ENCODE measurements around the gene FBRS. TPM values are rescaled to one million over a fixed set of nuclear protein-coding genes. Genes with fewer than 3 reads are reported as not detected.

The FBRS gene
- total and polyA plus RNA-seq, 8 donors: 52.1 to 80.8 (median 62.7) TPM

- Histone ChIP-seq H3K27me3 (no peaks in the 10 kb centered on the region), H3K9me3 (no peaks in the 10 kb centered on the region), H3K36me3 (peaks cover 0 to 80% of the 10 kb centered on the region in 2 donors), H3K4me1 (peaks cover 0 to 6% of the 10 kb centered on the region in 2 donors), H3K4me3 (no peak overlapping the region), H3K27ac (no peak overlapping the region)
- DNase-seq (no peak), ATAC-seq (no peak)
- TF ChIP-seq CTCF (IDR thresholded peaks at IDR 0.05): no peak
- intact Hi-C loops (cut with DNase I): no loop called here
Measured at GRCh38 chr16:30668393-30668792, 10.2 kb downstream of the FBRS start.

- Histone ChIP-seq H3K4me1 (no peaks in the 10 kb centered on the region), H3K36me3 (peaks cover 0 to 71% of the 10 kb centered on the region in 2 donors), H3K27ac (no peak overlapping the region), H3K9me3 (no peaks in the 10 kb centered on the region), H3K27me3 (no peaks in the 10 kb centered on the region), H3K4me3 (no peak overlapping the region)
- no peak for TF ChIP-seq CTCF (IDR thresholded peaks at IDR 0.05)
- intact Hi-C loops (cut with DNase I): no loop called here
- ATAC-seq (no peak), DNase-seq (no peak)
Measured at GRCh38 chr16:30669026-30669902, 11.0 kb downstream of the FBRS start.

GRCh38 chr16:30669903-30670824, 11.9 kb downstream of the FBRS start:
- TF ChIP-seq CTCF (IDR thresholded peaks at IDR 0.05): no peak
- H3K4me3 ChIP-seq: no peak overlapping the region
- ATAC-seq (no peak), DNase-seq (no peak)
- H3K27me3 ChIP-seq: no peaks in the 10 kb centered on the region
- peaks cover 0 to 62% of the 10 kb centered on the region in 2 donors for H3K36me3 ChIP-seq
- H3K27ac ChIP-seq: no peak overlapping the region
- H3K9me3 ChIP-seq: no peaks in the 10 kb centered on the region
- no peaks in the 10 kb centered on the region for H3K4me1 ChIP-seq
- intact Hi-C loops (cut with DNase I): no loop called here

GRCh38 chr16:30675143-30675542, 16.9 kb downstream of the FBRS start:
- no peak for DNase-seq
- no peak for ATAC-seq
- no peak overlapping the region for H3K27ac ChIP-seq
- intact Hi-C loops (cut with DNase I): no loop called here
- H3K4me1 ChIP-seq: no peaks in the 10 kb centered on the region
- no peak for TF ChIP-seq CTCF (IDR thresholded peaks at IDR 0.05)
- H3K9me3 ChIP-seq: no peaks in the 10 kb centered on the region
- H3K36me3 ChIP-seq: peaks cover 0 to 12% of the 10 kb centered on the region in 2 donors
- no peak overlapping the region for H3K4me3 ChIP-seq
- no peaks in the 10 kb centered on the region for H3K27me3 ChIP-seq

All from left lung (tissue), 10 donors.